HepG2 (cell line): ENCODE measurements around the gene CPA2. TPM values are rescaled to one million over a fixed set of nuclear protein-coding genes. Genes with fewer than 3 reads are reported as not detected.

Source experiments
- ATAC-seq: fragments of 200-7000 bp; cut with Tn5 transposase; 3 replicates; pipeline ENCODE4 v1.9.1; 2020; ENCODE audit warnings: mild to moderate bottlenecking, moderate library complexity
- BruUV-seq: library from RNA; stranded (reverse); fragments of 400-500 nt; replicated peaks from 2 replicates; lab custom pipeline; 2021; lab: Mats Ljungman, UMichigan
- CTCF ChIA-PET: fragments of 300-600 bp; formaldehyde crosslinking; extraction: SDS; loops from one replicate; lab custom pipeline; 2021; ENCODE audit warnings: low total read pairs, inconsistent platforms, low intra/inter-chr PET ratio; lab: Yijun Ruan, JAX
- POLR2A ChIA-PET: fragments of 350-600 bp; sonication (Branson Sonifier 250); formaldehyde crosslinking; loops from one replicate; lab custom pipeline; 2020; ENCODE audit warnings: antibody characterized with exemption, inconsistent platforms; lab: Yijun Ruan, JAX
- DNase-seq: peaks from one replicate; pipeline ENCODE4 v3.0.0-alpha.2; 2015; ENCODE audit warnings: low spot score
- FAIRE-seq: peaks from 3 replicates; lab custom pipeline; 2011; peaks lifted over from hg19 to GRCh38; lab: Jason Lieb, UNC
- H2AFZ ChIP-seq: one replicate; pipeline ENCODE4 v1.6.1; 2011; ENCODE audit warnings: low read length, inconsistent platforms
- H3K27ac ChIP-seq: fragments of 300-600 bp; 3 replicates; pipeline ENCODE4 v1.8.0; 2011; ENCODE audit warnings: mixed run types, mild to moderate bottlenecking, mixed read lengths, low read length, inconsistent platforms; ENCODE audit not compliant: insufficient read depth; ENCODE audit errors: extremely low read length
- H3K27me3 ChIP-seq, 2 experiments: fragments of 200-600 bp in 1 of 2; 2 replicates in 1 of 2; 3 replicates in 1 of 2; pipeline versions ENCODE4 v1.6.0 to v1.8.0; 2011; ENCODE audit warnings: low read length in 2 of 2, mild to moderate bottlenecking in 2 of 2, moderate library complexity in 2 of 2, inconsistent platforms in 1 of 2; ENCODE audit not compliant: insufficient read depth in 2 of 2, control insufficient read depth in 1 of 2
- H3K36me3 ChIP-seq, 2 experiments: fragments of 200-600 bp in 1 of 2; replicated peaks in 1 of 2; 2 replicates in 1 of 2; 3 replicates in 1 of 2; pipeline versions ENCODE4 v1.5.1 to v1.8.0; 2011; ENCODE audit warnings: low read length in 2 of 2, inconsistent platforms in 1 of 2; ENCODE audit not compliant: insufficient read depth in 2 of 2, control insufficient read depth in 1 of 2
- H3K4me1 ChIP-seq: 2 replicates; pipeline ENCODE4 v1.5.1; 2012; ENCODE audit warnings: low read length, inconsistent platforms; ENCODE audit not compliant: insufficient read depth
- H3K4me2 ChIP-seq: 2 replicates; pipeline ENCODE4 v1.6.0; 2011; ENCODE audit warnings: low read depth, low read length, inconsistent platforms
- H3K4me3 ChIP-seq, 3 experiments: fragments of 200-600 bp in 1 of 3; sonication (generic), shearing (Covaris generic) in 1 of 3; replicated peaks in 1 of 3; 2 replicates each; pipeline ENCODE4 v1.5.1; 2011 to 2016; ENCODE audit warnings: low read length in 3 of 3, inconsistent platforms in 2 of 3, low read depth in 2 of 3, mild to moderate bottlenecking in 2 of 3, control low read depth in 1 of 3, mixed read lengths in 1 of 3; ENCODE audit not compliant: insufficient read depth in 1 of 3
- H3K79me2 ChIP-seq: one replicate; pipeline ENCODE4 v1.6.1; 2011; ENCODE audit warnings: low read length, inconsistent platforms; ENCODE audit not compliant: insufficient read depth
- H3K9ac ChIP-seq: 2 replicates; pipeline ENCODE4 v1.6.0; 2011; ENCODE audit warnings: mild to moderate bottlenecking, low read depth, low read length, inconsistent platforms; ENCODE audit not compliant: insufficient read depth
- H3K9me3 ChIP-seq: 2 replicates; pipeline ENCODE4 v1.5.1; 2012; ENCODE audit warnings: mild to moderate bottlenecking, low read length
- H4K20me1 ChIP-seq: 2 replicates; pipeline ENCODE4 v1.6.0; 2011; ENCODE audit warnings: inconsistent platforms, mild to moderate bottlenecking, low read length, moderate library complexity; ENCODE audit not compliant: insufficient read depth
- ARID5B ChIP-seq: IDR thresholded peaks from 2 replicates; pipeline ENCODE4 v1.4.0; 2020; ENCODE audit warnings: mild to moderate bottlenecking, missing genetic modification reagents
- NR2F6 ChIP-seq, 2 experiments: IDR thresholded peaks; 2 replicates each; pipeline ENCODE4 v1.6.1; 2016; ENCODE audit warnings: antibody characterized with exemption in 1 of 2, mild to moderate bottlenecking in 1 of 2
- SUZ12 ChIP-seq: fragments of 150-350 bp; IDR thresholded peaks from 2 replicates; pipeline ENCODE4 v1.6.1; 2014; ENCODE audit warnings: low read depth, low read length
- WGBS: methylation state at CpG from one replicate; pipeline ENCODE4 v1.1.6; 2017; ENCODE audit warnings: low lambda C conversion rate; 5-methylcytosine and 5-hydroxymethylcytosine counted together
- in situ Hi-C: cut with HindIII; loops from 2 replicates; pipeline ENCODE4 v1.10.0; 2017; ENCODE audit warnings: low pct_unique_long_range_greater_than_20kb; ENCODE audit not compliant: extremely low pct_ligation_motif_present
- intact Hi-C: fragments of 100-400 bp; cut with micrococcal nuclease; formaldehyde crosslinking; loops from one replicate; pipeline ENCODE4 v1.10.0; 2022; ENCODE audit not compliant: unreplicated experiment
- polyA plus RNA-seq, 8 experiments: library from polyadenylated mRNA; depleted of rRNA in 3 of 8; stranded (reverse) in 7 of 8; unstranded in 1 of 8; fragments of >200 nt; fragmentation: Illumina TruSeq in 4 of 8; extraction: Trizol in 4 of 8; gene quantifications; 2 replicates each; pipeline versions ENCODE4 v1.2.1 to v1.2.3, GENCODE V29; 2011 to 2016; ENCODE audit warnings: low read depth in 4 of 8, missing spikeins in 1 of 8, mixed read lengths in 1 of 8; ENCODE audit not compliant: insufficient read depth in 1 of 8
- total RNA-seq, 5 experiments: library from RNA; depleted of rRNA; stranded (reverse); fragments of >200 nt; fragmentation: Illumina TruSeq; extraction: Trizol; gene quantifications; 2 replicates each; pipeline ENCODE4 v1.2.3, GENCODE V29; 2016; ENCODE audit warnings: low read depth in 1 of 5
- TF ChIP-seq, protein P1 (sequence below): fragments of 450-650 bp; IDR thresholded peaks from 2 replicates; pipeline ENCODE4 v1.6.1; 2017; ENCODE audit warnings: mild to moderate bottlenecking

CPA2 gene
- total and polyA plus RNA-seq, 2 of the 13 experiments (the other 11 are each of a cell fraction or from before 2014, with no cell fraction given): not detected

DNA sequence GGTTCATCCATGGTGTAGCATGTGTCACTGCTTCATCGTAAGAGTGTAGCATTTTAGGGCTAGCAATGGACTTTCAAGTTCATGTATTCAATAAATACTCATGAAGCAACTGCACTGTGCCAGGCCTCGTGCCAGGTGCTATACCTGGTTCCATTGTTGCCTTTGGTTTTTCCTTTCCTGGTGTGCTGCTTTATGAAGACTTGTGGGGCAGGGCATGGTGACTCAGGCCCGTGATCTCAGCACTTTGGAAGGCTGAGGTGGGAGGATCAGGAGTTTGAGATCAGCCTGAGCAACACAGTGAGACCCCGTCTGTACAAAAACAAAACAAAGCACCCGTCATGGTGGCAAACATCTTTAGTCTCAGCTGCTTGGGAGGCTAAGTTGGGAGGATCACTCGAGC lies 24.1 kb downstream of the CPA2 start:
- 34% methylated on average over 6 of the region's 6 CpGs for WGBS
- no peak for TF ChIP-seq SUZ12
- TF ChIP-seq, protein P1, sequence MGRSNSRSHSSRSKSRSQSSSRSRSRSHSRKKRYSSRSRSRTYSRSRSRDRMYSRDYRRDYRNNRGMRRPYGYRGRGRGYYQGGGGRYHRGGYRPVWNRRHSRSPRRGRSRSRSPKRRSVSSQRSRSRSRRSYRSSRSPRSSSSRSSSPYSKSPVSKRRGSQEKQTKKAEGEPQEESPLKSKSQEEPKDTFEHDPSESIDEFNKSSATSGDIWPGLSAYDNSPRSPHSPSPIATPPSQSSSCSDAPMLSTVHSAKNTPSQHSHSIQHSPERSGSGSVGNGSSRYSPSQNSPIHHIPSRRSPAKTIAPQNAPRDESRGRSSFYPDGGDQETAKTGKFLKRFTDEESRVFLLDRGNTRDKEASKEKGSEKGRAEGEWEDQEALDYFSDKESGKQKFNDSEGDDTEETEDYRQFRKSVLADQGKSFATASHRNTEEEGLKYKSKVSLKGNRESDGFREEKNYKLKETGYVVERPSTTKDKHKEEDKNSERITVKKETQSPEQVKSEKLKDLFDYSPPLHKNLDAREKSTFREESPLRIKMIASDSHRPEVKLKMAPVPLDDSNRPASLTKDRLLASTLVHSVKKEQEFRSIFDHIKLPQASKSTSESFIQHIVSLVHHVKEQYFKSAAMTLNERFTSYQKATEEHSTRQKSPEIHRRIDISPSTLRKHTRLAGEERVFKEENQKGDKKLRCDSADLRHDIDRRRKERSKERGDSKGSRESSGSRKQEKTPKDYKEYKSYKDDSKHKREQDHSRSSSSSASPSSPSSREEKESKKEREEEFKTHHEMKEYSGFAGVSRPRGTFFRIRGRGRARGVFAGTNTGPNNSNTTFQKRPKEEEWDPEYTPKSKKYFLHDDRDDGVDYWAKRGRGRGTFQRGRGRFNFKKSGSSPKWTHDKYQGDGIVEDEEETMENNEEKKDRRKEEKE: no peak
- Histone ChIP-seq H3K79me2 (no peaks in the 10 kb centered on the region), H3K27ac (no peak overlapping the region), H4K20me1 (no peaks in the 10 kb centered on the region), H3K4me1 (peaks cover 7% of the 10 kb centered on the region), H3K4me3 (no peak overlapping the region), H3K9ac (no peak overlapping the region), H3K4me2 (no peak overlapping the region), H3K36me3 (no peaks in the 10 kb centered on the region), H3K27me3 (no peaks in the 10 kb centered on the region; a peak in 2 of 5 replicates), H2AFZ (no peak overlapping the region), H3K9me3 (no peaks in the 10 kb centered on the region)
- ChIA-PET POLR2A (no interaction called here), CTCF (no interaction called here)
- DNase-seq: no peak
- FAIRE-seq: no peak
- no TSS peak for BruUV-seq
- ATAC-seq: no peak
- in situ Hi-C loops (no loop called here), intact Hi-C loops (no loop called here)

- no peaks in the 10 kb centered on the region for H3K79me2 ChIP-seq
- H3K27ac ChIP-seq: no peak within 1 kb of the TSS
- in situ Hi-C loops (no loop called here), intact Hi-C loops (no loop called here)
- H3K27me3 ChIP-seq: peaks cover 0 to 5% of the 10 kb centered on the region in 2 experiments; a peak in 1 of 5 replicates
- H2AFZ ChIP-seq: no peak within 1 kb of the TSS
- H3K4me1 ChIP-seq: peaks cover 7% of the 10 kb centered on the region
- no peak for FAIRE-seq
- POLR2A ChIA-PET: no interaction called here
- no peaks in the 10 kb centered on the region for H3K36me3 ChIP-seq
- no peak within 1 kb of the TSS for H3K4me2 ChIP-seq
- BruUV-seq: no TSS peak
- ATAC-seq: no peak
- H3K9ac ChIP-seq: no peak within 1 kb of the TSS
- no peaks in the 10 kb centered on the region for H4K20me1 ChIP-seq
- no peak within 1 kb of the TSS for H3K4me3 ChIP-seq
- H3K9me3 ChIP-seq: no peaks in the 10 kb centered on the region
- TF ChIP-seq NR2F6 (IDR thresholded peaks at IDR 0.05): no peak
- no peak for TF ChIP-seq NR2F6 (CRISPR knock-in tag; IDR thresholded peaks at IDR 0.05)
- TF ChIP-seq ARID5B (CRISPR knock-in tag): no peak
- TF ChIP-seq, all 625 proteins: peak for 0
- CTCF ChIA-PET: no interaction called here
- 0% methylated on average over 1 of the region's 1 CpG for WGBS
- DNase-seq: no peak
These were observed 26.1 kb downstream of the CPA2 start, which contains the start of gene CPA4 for GRCh38 chr7:130292682-130293257. Gene CPA4 (plus strand): TSS chr7:130293161. CDS start chr7:130293181, 20 bp downstream.
